Body of pancreas (tissue), 4 donors: Measurements from ENCODE around the gene HOXC11. TPM values are rescaled to one million over a fixed set of nuclear protein-coding genes. Genes with fewer than 3 reads are reported as not detected.

Experiments used
- ATAC-seq: fragments of 150-250 bp; one replicate; pipeline ENCODE4 v1.9.1; 2016
- DNase-seq, 4 donors: peaks; one replicate each; pipeline ENCODE4 v3.0.0-alpha.2; 2019
- H3K27ac ChIP-seq, 4 donors: fragments of 200-600 bp; sonication (generic); 1 replicate in 3 of 4; 2 replicates in 1 of 4; pipeline versions ENCODE4 v1.5.1 to v1.6.1; 2016 to 2019; ENCODE audit warnings: mild to moderate bottlenecking in 1 of 4, mixed read lengths in 1 of 4, moderate library complexity in 1 of 4
- H3K27me3 ChIP-seq, 2 donors: fragments of 200-600 bp; sonication (generic); one replicate each; pipeline ENCODE4 v1.6.0; 2016; ENCODE audit warnings: mild to moderate bottlenecking in 1 of 2
- H3K36me3 ChIP-seq, 2 donors: fragments of 200-600 bp; sonication (generic); replicated peaks in 1 of 2; 2 replicates each; pipeline ENCODE4 v1.5.1; 2016; ENCODE audit warnings: low read depth in 2 of 2; ENCODE audit not compliant: insufficient read depth in 1 of 2
- H3K4me1 ChIP-seq: fragments of 200-600 bp; sonication (generic); one replicate; pipeline ENCODE4 v1.6.0; 2016
- H3K4me3 ChIP-seq, 2 donors: fragments of 200-600 bp; sonication (generic); 1 replicate in 1 of 2; 2 replicates in 1 of 2; pipeline ENCODE4 v1.5.1; 2016 to 2019
- H3K9me3 ChIP-seq, 3 donors: fragments of 200-600 bp; sonication (generic); 1 replicate in 2 of 3; 2 replicates in 1 of 3; pipeline ENCODE4 v1.5.1; 2016
- CTCF ChIP-seq, 7 experiments: fragments of 450-650 bp in 4 of 7; fragments of 200-600 bp in 3 of 7; sonication (generic) in 3 of 7; IDR thresholded peaks; one replicate each; pipeline ENCODE4 v1.5.1; 2016 to 2019; ENCODE audit warnings: antibody characterized with exemption in 7 of 7
- POLR2A ChIP-seq, 3 donors: fragments of 450-650 bp; IDR thresholded peaks; one replicate each; pipeline ENCODE4 v1.6.1; 2016; ENCODE audit warnings: antibody characterized with exemption in 3 of 3, mild to moderate bottlenecking in 2 of 3
- WGBS, 2 donors: methylation state at CpG; one replicate each; pipeline ENCODE4 v1.1.5; 2017; 5-methylcytosine and 5-hydroxymethylcytosine counted together
- intact Hi-C: fragments of 100-400 bp; cut with DNase I; formaldehyde crosslinking; loops from one replicate; pipeline ENCODE4 v1.15.1; 2023
- total RNA-seq, 2 donors: library from RNA; depleted of rRNA; stranded (reverse); fragments of >200 nt; gene quantifications; one replicate each; pipeline ENCODE4 v1.1.0, GENCODE V29; 2016

HOXC11 gene
- total RNA-seq, 2 donors from 2014 or later: not detected

GRCh38 chr12:53966385-53967133 is 6.4 kb upstream of the HOXC11 start:
- no peak for ATAC-seq
- intact Hi-C loops: no loop called here
- TF ChIP-seq POLR2A (IDR thresholded peaks at IDR 0.05) (no peak), CTCF (IDR thresholded peaks at IDR 0.05) (no peak)
- no peak for DNase-seq
- Histone ChIP-seq H3K4me1 (peaks cover 9% of the 10 kb centered on the region), H3K27me3 (peaks cover 0 to 88% of the 10 kb centered on the region in 2 donors), H3K9me3 (no peaks in the 10 kb centered on the region), H3K27ac (no peak overlapping the region), H3K36me3 (no peaks in the 10 kb centered on the region), H3K4me3 (no peak overlapping the region)
- 7 to 18% methylated on average over 36 of the region's 36 CpGs for WGBS, 2 donors

GRCh38 chr12:53967421-53967925 is 5.5 kb upstream of the HOXC11 start:
- 14 to 25% methylated on average over 5 of the region's 5 CpGs for WGBS, 2 donors
- Histone ChIP-seq H3K36me3 (no peaks in the 10 kb centered on the region), H3K27me3 (peaks cover 0 to 88% of the 10 kb centered on the region in 2 donors), H3K4me1 (peaks cover 8% of the 10 kb centered on the region), H3K9me3 (no peaks in the 10 kb centered on the region), H3K27ac (no peak overlapping the region), H3K4me3 (no peak overlapping the region)
- DNase-seq (no peak), ATAC-seq (no peak)
- intact Hi-C loops: no loop called here
- TF ChIP-seq POLR2A (IDR thresholded peaks at IDR 0.05) (no peak), CTCF (IDR thresholded peaks at IDR 0.05) (no peak)

- no peak for ATAC-seq
- H3K27ac ChIP-seq: no peak overlapping the region
- no peak for DNase-seq
- no peaks in the 10 kb centered on the region for H3K9me3 ChIP-seq
- H3K36me3 ChIP-seq: no peaks in the 10 kb centered on the region
- intact Hi-C loops: no loop called here
- TF ChIP-seq CTCF (IDR thresholded peaks at IDR 0.05): no peak
- no peak for TF ChIP-seq POLR2A (IDR thresholded peaks at IDR 0.05)
- peaks cover 3 to 88% of the 10 kb centered on the region in 2 donors for H3K27me3 ChIP-seq
- peaks cover 10% of the 10 kb centered on the region for H3K4me1 ChIP-seq
- 30 to 36% methylated on average over 20 to 24 of the region's 24 CpGs for WGBS, 2 donors
- no peak overlapping the region for H3K4me3 ChIP-seq
Measured at GRCh38 chr12:53968214-53969127, 4.5 kb upstream of the HOXC11 start.

- ATAC-seq: no peak
- Histone ChIP-seq H3K4me3 (no peak overlapping the region), H3K27ac (no peak overlapping the region), H3K27me3 (peaks cover 3 to 87% of the 10 kb centered on the region in 2 donors), H3K4me1 (peaks cover 22% of the 10 kb centered on the region), H3K36me3 (no peaks in the 10 kb centered on the region), H3K9me3 (no peaks in the 10 kb centered on the region)
- 17 to 22% methylated on average over 12 of the region's 12 CpGs for WGBS, 2 donors
- DNase-seq: no peak
- intact Hi-C loops: no loop called here
- TF ChIP-seq CTCF (IDR thresholded peaks at IDR 0.05): no peak
- no peak for TF ChIP-seq POLR2A (IDR thresholded peaks at IDR 0.05)
Measured at GRCh38 chr12:53969588-53970259, 3.2 kb upstream of the HOXC11 start.
